HepG2 (cell line): ENCODE data around the gene PARP3. TPM values are rescaled to one million over a fixed set of nuclear protein-coding genes. Genes with fewer than 3 reads are reported as not detected.

Experiments
- DBP ChIP-seq: sonication (generic); formaldehyde crosslinking; IDR thresholded peaks from 2 replicates; pipeline ENCODE4 v1.4.0; 2020; ENCODE audit warnings: missing genetic modification reagents; ENCODE audit errors: not compliant biosample characterization
- GFI1 ChIP-seq: sonication (generic); formaldehyde crosslinking; IDR thresholded peaks from 2 replicates; pipeline ENCODE4 v1.5.0; 2020; ENCODE audit warnings: missing genetic modification reagents, mild to moderate bottlenecking, borderline replicate concordance
- HNF1B ChIP-seq: sonication (generic); formaldehyde crosslinking; IDR thresholded peaks from 2 replicates; pipeline ENCODE4 v1.5.1; 2020; ENCODE audit warnings: mild to moderate bottlenecking, moderate library complexity, missing genetic modification reagents
- MED13 ChIP-seq: sonication (generic); formaldehyde crosslinking; IDR thresholded peaks from 2 replicates; pipeline ENCODE4 v1.5.0; 2020; ENCODE audit warnings: missing genetic modification reagents
- NFATC3 ChIP-seq: sonication (generic); formaldehyde crosslinking; IDR thresholded peaks from 2 replicates; pipeline ENCODE4 v1.5.1; 2020; ENCODE audit warnings: mild to moderate bottlenecking, missing genetic modification reagents
- NPAS2 ChIP-seq: sonication (generic); formaldehyde crosslinking; IDR thresholded peaks from 2 replicates; pipeline ENCODE4 v1.8.0; 2022; ENCODE audit warnings: mild to moderate bottlenecking, missing genetic modification reagents, borderline replicate concordance
- SOX5 ChIP-seq: IDR thresholded peaks from 2 replicates; pipeline ENCODE4 v1.6.1; 2016; ENCODE audit warnings: borderline replicate concordance
- THAP7 ChIP-seq: sonication (generic); formaldehyde crosslinking; IDR thresholded peaks from 2 replicates; pipeline ENCODE4 v1.8.1; 2023; ENCODE audit warnings: mild to moderate bottlenecking, missing genetic modification reagents
- TMF1 ChIP-seq: sonication (generic); formaldehyde crosslinking; IDR thresholded peaks from 2 replicates; pipeline ENCODE4 v1.8.1; 2022; ENCODE audit warnings: low read depth, missing genetic modification reagents
- ZFAT ChIP-seq: sonication (generic); formaldehyde crosslinking; conservative IDR thresholded peaks from 2 replicates; pipeline ENCODE4 v1.8.1; 2023; ENCODE audit warnings: missing genetic modification reagents, inconsistent platforms
- ZFP82 ChIP-seq: sonication (generic); formaldehyde crosslinking; IDR thresholded peaks from 2 replicates; pipeline ENCODE4 v1.5.1; 2020; ENCODE audit warnings: mild to moderate bottlenecking, missing genetic modification reagents, borderline replicate concordance
- ZNF101 ChIP-seq: sonication (generic); formaldehyde crosslinking; IDR thresholded peaks from 2 replicates; pipeline ENCODE4 v1.4.0; 2020; ENCODE audit warnings: mild to moderate bottlenecking, low read depth, missing genetic modification reagents, borderline replicate concordance
- ZNF3 ChIP-seq: IDR thresholded peaks from 2 replicates; pipeline ENCODE4 v1.7.0; 2017; ENCODE audit warnings: inconsistent platforms
- ZNF350 ChIP-seq: sonication (generic); formaldehyde crosslinking; IDR thresholded peaks from 2 replicates; pipeline ENCODE4 v1.4.0; 2020; ENCODE audit warnings: mild to moderate bottlenecking, low read depth, missing genetic modification reagents, borderline replicate concordance
- polyA plus RNA-seq, 8 experiments: library from polyadenylated mRNA; depleted of rRNA in 3 of 8; stranded (reverse) in 7 of 8; unstranded in 1 of 8; fragments of >200 nt; fragmentation: Illumina TruSeq in 4 of 8; extraction: Trizol in 4 of 8; gene quantifications; 2 replicates each; pipeline versions ENCODE4 v1.2.1 to v1.2.3, GENCODE V29; 2011 to 2016; ENCODE audit warnings: low read depth in 4 of 8, missing spikeins in 1 of 8, mixed read lengths in 1 of 8; ENCODE audit not compliant: insufficient read depth in 1 of 8
- total RNA-seq, 5 experiments: library from RNA; depleted of rRNA; stranded (reverse); fragments of >200 nt; fragmentation: Illumina TruSeq; extraction: Trizol; gene quantifications; 2 replicates each; pipeline ENCODE4 v1.2.3, GENCODE V29; 2016; ENCODE audit warnings: low read depth in 1 of 5
- TF ChIP-seq, protein P1 (sequence below): IDR thresholded peaks from 2 replicates; pipeline ENCODE4 v1.6.1; 2016
- TF ChIP-seq, protein P2 (sequence below): sonication (generic); formaldehyde crosslinking; IDR thresholded peaks from 2 replicates; pipeline ENCODE4 v1.9.0; 2022; ENCODE audit warnings: low read depth, missing genetic modification reagents
- TF ChIP-seq, protein P3 (sequence below): sonication (generic); formaldehyde crosslinking; IDR thresholded peaks from 2 replicates; pipeline ENCODE4 v1.4.0; 2020; ENCODE audit warnings: mild to moderate bottlenecking, missing genetic modification reagents, borderline replicate concordance

PARP3 gene
- total and polyA plus RNA-seq, 2 of the 13 experiments (the other 11 are each of a cell fraction or from before 2014, with no cell fraction given): 11.2 to 21.5 TPM

DNA sequence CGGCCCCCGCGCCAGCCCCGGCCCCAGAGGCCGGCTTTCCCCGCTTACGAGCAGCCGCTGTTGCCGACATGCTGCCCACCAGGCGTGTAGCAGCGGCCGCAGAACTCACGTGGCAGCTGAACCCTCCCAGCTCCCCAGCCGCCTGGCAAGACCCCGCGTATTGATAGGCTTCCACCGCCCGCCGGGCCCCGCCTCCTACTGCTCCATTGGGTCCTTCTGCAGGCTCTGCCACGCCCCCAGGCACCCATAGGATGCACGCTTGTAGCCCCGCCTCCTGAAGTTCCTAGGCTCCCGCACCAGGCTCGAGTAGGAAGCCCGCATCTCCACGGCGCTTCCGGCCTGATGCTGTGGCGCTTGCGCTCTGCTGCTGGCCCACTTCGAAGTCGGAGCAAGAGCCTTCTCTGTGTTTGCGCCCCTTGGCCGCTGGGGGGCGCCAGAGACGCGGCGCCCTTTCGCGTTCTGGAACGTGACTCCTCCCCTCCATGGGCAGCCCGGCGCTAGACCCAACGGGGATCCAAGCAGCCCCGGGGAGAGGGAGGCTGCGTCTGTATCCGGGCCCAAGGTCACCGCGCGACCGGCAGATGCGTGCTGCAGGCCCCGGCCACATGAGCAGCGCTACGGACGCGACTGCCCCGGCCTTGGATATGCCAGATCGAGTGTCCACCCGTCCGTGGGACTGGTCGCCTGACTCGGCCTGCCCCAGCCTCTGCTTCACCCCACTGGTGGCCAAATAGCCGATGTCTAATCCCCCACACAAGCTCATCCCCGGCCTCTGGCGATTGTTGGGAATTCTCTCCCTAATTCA lies at the start of gene PARP3, which contains the start of gene RRP9 (continued):
- TF ChIP-seq NPAS2 (CRISPR knock-in tag) (no peak), MED13 (no peak; the same call in 1 of the 2 replicates), HNF1B (0 out of 2 replicates have a peak, but pooled peaks have one; percentile 38), TMF1 (CRISPR knock-in tag) (no peak), DBP (CRISPR knock-in tag) (peak; percentile 56), THAP7 (peak; percentile 83), ZNF101 (no peak), ZFAT (no peak), ZFP82 (CRISPR knock-in tag) (no peak; the same call in 1 of the 2 replicates), SOX5 (CRISPR knock-in tag) (peak; percentile 52), NFATC3 (CRISPR knock-in tag) (no peak), ZNF3 (CRISPR knock-in tag) (0 out of 2 replicates have a peak, but pooled peaks have one; percentile 39), ZNF350 (CRISPR knock-in tag) (peak; percentile 96), GFI1 (CRISPR knock-in tag) (peak; percentile 79; the same call in 1 of the 2 replicates)
- TF ChIP-seq, protein P1, sequence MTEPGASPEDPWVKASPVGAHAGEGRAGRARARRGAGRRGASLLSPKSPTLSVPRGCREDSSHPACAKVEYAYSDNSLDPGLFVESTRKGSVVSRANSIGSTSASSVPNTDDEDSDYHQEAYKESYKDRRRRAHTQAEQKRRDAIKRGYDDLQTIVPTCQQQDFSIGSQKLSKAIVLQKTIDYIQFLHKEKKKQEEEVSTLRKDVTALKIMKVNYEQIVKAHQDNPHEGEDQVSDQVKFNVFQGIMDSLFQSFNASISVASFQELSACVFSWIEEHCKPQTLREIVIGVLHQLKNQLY: peak; percentile 52
- TF ChIP-seq, protein P2, sequence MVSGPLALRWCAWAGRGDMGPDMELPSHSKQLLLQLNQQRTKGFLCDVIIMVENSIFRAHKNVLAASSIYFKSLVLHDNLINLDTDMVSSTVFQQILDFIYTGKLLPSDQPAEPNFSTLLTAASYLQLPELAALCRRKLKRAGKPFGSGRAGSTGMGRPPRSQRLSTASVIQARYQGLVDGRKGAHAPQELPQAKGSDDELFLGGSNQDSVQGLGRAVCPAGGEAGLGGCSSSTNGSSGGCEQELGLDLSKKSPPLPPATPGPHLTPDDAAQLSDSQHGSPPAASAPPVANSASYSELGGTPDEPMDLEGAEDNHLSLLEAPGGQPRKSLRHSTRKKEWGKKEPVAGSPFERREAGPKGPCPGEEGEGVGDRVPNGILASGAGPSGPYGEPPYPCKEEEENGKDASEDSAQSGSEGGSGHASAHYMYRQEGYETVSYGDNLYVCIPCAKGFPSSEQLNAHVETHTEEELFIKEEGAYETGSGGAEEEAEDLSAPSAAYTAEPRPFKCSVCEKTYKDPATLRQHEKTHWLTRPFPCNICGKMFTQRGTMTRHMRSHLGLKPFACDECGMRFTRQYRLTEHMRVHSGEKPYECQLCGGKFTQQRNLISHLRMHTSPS (CRISPR knock-in tag): peak; percentile 84; the same call in 1 of the 2 replicates
- TF ChIP-seq, protein P3, sequence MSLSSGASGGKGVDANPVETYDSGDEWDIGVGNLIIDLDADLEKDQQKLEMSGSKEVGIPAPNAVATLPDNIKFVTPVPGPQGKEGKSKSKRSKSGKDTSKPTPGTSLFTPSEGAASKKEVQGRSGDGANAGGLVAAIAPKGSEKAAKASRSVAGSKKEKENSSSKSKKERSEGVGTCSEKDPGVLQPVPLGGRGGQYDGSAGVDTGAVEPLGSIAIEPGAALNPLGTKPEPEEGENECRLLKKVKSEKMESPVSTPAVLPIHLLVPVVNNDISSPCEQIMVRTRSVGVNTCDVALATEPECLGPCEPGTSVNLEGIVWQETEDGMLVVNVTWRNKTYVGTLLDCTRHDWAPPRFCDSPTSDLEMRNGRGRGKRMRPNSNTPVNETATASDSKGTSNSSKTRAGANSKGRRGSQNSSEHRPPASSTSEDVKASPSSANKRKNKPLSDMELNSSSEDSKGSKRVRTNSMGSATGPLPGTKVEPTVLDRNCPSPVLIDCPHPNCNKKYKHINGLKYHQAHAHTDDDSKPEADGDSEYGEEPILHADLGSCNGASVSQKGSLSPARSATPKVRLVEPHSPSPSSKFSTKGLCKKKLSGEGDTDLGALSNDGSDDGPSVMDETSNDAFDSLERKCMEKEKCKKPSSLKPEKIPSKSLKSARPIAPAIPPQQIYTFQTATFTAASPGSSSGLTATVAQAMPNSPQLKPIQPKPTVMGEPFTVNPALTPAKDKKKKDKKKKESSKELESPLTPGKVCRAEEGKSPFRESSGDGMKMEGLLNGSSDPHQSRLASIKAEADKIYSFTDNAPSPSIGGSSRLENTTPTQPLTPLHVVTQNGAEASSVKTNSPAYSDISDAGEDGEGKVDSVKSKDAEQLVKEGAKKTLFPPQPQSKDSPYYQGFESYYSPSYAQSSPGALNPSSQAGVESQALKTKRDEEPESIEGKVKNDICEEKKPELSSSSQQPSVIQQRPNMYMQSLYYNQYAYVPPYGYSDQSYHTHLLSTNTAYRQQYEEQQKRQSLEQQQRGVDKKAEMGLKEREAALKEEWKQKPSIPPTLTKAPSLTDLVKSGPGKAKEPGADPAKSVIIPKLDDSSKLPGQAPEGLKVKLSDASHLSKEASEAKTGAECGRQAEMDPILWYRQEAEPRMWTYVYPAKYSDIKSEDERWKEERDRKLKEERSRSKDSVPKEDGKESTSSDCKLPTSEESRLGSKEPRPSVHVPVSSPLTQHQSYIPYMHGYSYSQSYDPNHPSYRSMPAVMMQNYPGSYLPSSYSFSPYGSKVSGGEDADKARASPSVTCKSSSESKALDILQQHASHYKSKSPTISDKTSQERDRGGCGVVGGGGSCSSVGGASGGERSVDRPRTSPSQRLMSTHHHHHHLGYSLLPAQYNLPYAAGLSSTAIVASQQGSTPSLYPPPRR (CRISPR knock-in tag): peak; percentile 67
